Upper lobe of right lung (tissue), 1 donor: ENCODE results near the gene MAML3. TPM values are rescaled to one million over a fixed set of nuclear protein-coding genes. Genes with fewer than 3 reads are reported as not detected.

ENCODE experiments used
- ATAC-seq: fragments of 200-7000 bp; cut with Tn5 transposase; one replicate; pipeline ENCODE4 v1.9.1; 2020; ENCODE audit warnings: mild to moderate bottlenecking, moderate library complexity
- DNase-seq: peaks from one replicate; pipeline ENCODE4 v3.0.0-alpha.2; 2020
- H3K27ac ChIP-seq: fragments of 200-600 bp; one replicate; pipeline ENCODE4 v1.8.0; 2022
- H3K27me3 ChIP-seq: fragments of 200-600 bp; one replicate; pipeline ENCODE4 v1.8.0; 2022; ENCODE audit warnings: mild to moderate bottlenecking
- H3K36me3 ChIP-seq: fragments of 200-600 bp; one replicate; pipeline ENCODE4 v1.8.0; 2022
- H3K4me1 ChIP-seq: fragments of 200-600 bp; one replicate; pipeline ENCODE4 v1.8.0; 2022
- H3K4me3 ChIP-seq: fragments of 200-600 bp; one replicate; pipeline ENCODE4 v1.8.0; 2022; ENCODE audit warnings: mild to moderate bottlenecking
- H3K9me3 ChIP-seq: fragments of 200-600 bp; one replicate; pipeline ENCODE4 v1.8.0; 2022
- intact Hi-C: fragments of 100-400 bp; cut with DNase I; formaldehyde crosslinking; loops from one replicate; pipeline ENCODE4 v1.11.0; 2022
- total RNA-seq: library from RNA; stranded (reverse); fragmentation: NEBNext Ultra II Directional; extraction: Animal tissue kit (Norgen Biotek cat#: 25700); gene quantifications from one replicate; pipeline ENCODE4 v1.2.1, GENCODE V29; 2021
- TF ChIP-seq, protein P1 (sequence below): fragments of 200-600 bp; IDR thresholded peaks from one replicate; pipeline ENCODE4 v1.8.0; 2022; ENCODE audit warnings: antibody characterized with exemption
- donor health status: DM: no; HTN: yes; CAD: no; lungs with severe emphysema.

The MAML3 gene
- total RNA-seq, 1 donor from 2014 or later, result 13.1 TPM

GRCh38 chr4:139686130-139686529 lies 467.9 kb downstream of the MAML3 start:
- no peaks in the 10 kb centered on the region for H3K27me3 ChIP-seq
- H3K36me3 ChIP-seq, result no peaks in the 10 kb centered on the region
- H3K4me3 ChIP-seq, result no peak overlapping the region
- TF ChIP-seq, protein P1, sequence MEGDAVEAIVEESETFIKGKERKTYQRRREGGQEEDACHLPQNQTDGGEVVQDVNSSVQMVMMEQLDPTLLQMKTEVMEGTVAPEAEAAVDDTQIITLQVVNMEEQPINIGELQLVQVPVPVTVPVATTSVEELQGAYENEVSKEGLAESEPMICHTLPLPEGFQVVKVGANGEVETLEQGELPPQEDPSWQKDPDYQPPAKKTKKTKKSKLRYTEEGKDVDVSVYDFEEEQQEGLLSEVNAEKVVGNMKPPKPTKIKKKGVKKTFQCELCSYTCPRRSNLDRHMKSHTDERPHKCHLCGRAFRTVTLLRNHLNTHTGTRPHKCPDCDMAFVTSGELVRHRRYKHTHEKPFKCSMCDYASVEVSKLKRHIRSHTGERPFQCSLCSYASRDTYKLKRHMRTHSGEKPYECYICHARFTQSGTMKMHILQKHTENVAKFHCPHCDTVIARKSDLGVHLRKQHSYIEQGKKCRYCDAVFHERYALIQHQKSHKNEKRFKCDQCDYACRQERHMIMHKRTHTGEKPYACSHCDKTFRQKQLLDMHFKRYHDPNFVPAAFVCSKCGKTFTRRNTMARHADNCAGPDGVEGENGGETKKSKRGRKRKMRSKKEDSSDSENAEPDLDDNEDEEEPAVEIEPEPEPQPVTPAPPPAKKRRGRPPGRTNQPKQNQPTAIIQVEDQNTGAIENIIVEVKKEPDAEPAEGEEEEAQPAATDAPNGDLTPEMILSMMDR, result no peak
- no peak overlapping the region for H3K27ac ChIP-seq
- intact Hi-C loops, result no loop called here
- H3K4me1 ChIP-seq, result peaks cover 20% of the 10 kb centered on the region
- DNase-seq (no peak), ATAC-seq (no peak)
- no peaks in the 10 kb centered on the region for H3K9me3 ChIP-seq

DNA sequence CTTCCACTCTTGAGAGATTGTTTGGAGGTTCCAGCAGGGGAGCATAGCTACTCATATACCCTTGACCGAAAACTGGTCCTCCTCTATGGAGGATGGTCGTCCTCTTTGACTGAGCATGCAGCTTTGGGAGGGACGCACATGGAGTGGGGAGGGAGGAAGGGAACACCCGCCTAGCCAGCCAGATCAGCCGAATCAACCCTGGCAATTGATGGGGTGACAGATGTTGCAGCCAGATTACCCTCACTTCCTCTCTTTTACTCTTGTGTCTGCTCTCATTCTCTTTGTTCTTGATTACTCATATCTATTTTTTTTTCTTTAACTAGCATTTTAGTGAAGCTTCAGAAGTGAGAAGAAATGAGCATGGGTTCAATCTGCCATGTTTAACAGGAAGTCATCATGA lies 468.8 kb downstream of the MAML3 start:
- no peaks in the 10 kb centered on the region for H3K27me3 ChIP-seq
- H3K4me3 ChIP-seq, result no peak overlapping the region
- ATAC-seq, result no peak
- no peak for DNase-seq
- H3K36me3 ChIP-seq, result peaks cover 4% of the 10 kb centered on the region
- H3K4me1 ChIP-seq, result peaks cover 20% of the 10 kb centered on the region
- no peak overlapping the region for H3K27ac ChIP-seq
- intact Hi-C loops, result no loop called here
- TF ChIP-seq, protein P1, result no peak
- no peaks in the 10 kb centered on the region for H3K9me3 ChIP-seq

GRCh38 chr4:139684351-139684750 lies 469.6 kb downstream of the MAML3 start:
- Histone ChIP-seq H3K4me3 (no peak overlapping the region), H3K4me1 (peaks cover 20% of the 10 kb centered on the region), H3K27ac (no peak overlapping the region), H3K27me3 (no peaks in the 10 kb centered on the region), H3K9me3 (no peaks in the 10 kb centered on the region), H3K36me3 (peaks cover 8% of the 10 kb centered on the region)
- no peak for DNase-seq
- ATAC-seq, result no peak
- TF ChIP-seq, protein P1, result no peak
- intact Hi-C loops, result no loop called here

DNA sequence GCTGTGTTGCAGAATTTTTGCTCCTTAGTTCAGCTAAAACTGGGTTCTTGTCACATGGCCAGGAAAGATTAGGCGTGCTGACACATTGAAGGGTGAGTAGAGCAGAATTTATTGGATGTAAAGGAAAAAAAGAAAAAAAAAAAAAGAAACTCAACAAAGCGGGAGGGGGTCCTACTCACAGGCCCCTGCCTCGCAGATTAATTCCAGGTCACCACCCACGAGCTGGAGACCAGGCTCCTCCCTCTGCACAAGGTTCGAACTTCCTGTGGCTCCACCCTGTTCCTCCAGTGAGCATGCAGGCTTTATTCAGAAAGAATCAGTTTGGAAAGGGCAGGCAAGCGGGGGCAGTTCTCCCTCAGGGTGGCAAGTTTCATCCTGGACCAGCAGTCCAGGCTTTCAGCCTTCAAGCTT lies 471.2 kb downstream of the MAML3 start:
- no peak for DNase-seq
- Histone ChIP-seq H3K4me1 (peaks cover 20% of the 10 kb centered on the region), H3K27ac (no peak overlapping the region), H3K4me3 (no peak overlapping the region), H3K36me3 (peaks cover 22% of the 10 kb centered on the region), H3K27me3 (no peaks in the 10 kb centered on the region), H3K9me3 (no peaks in the 10 kb centered on the region)
- TF ChIP-seq, protein P1, result no peak
- peak; percentile 45 for ATAC-seq
- intact Hi-C loops, result no loop called here

DNA sequence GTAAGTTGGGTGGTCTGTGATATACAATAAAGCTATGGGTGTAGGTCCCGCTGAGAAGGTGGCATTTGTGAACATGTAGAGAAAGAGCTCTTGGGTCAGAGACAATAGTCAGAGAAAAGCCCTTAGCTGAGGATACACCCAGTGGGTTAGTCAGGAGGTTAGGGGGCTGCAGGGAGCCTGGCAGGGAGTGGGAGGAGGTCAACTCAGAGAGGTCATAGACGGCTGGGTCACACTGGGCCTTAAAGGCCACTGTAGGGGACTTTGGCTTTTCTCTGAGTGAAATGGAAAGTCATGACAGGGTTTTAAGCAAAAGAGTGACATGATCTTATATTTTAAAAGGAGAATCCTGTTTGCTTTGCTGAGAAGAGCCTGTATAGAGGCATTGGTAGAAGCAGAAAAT lies 471.7 kb downstream of the MAML3 start:
- intact Hi-C loops, result no loop called here
- Histone ChIP-seq H3K4me1 (peaks cover 16% of the 10 kb centered on the region), H3K27me3 (no peaks in the 10 kb centered on the region), H3K4me3 (no peak overlapping the region), H3K27ac (peak overlapping the region; percentile 14), H3K9me3 (no peaks in the 10 kb centered on the region), H3K36me3 (peaks cover 22% of the 10 kb centered on the region)
- TF ChIP-seq, protein P1, result no peak
- no peak for DNase-seq
- no peak for ATAC-seq
